HG02970 (cell line): ENCODE data around the gene DPP8.

Experiments
- ATAC-seq: cut with Tn5 transposase; IDR thresholded peaks from one replicate; pipeline ENCODE4 v1.9.1; 2021; ENCODE audit warnings: mild to moderate bottlenecking, moderate library complexity, moderate number of reproducible peaks; ENCODE audit not compliant: unreplicated experiment, low FRiP score

Gene DPP8

GRCh38 chr15:65434201-65434600 lies 83.3 kb downstream of the DPP8 start:
- ATAC-seq: no peak

DNA sequence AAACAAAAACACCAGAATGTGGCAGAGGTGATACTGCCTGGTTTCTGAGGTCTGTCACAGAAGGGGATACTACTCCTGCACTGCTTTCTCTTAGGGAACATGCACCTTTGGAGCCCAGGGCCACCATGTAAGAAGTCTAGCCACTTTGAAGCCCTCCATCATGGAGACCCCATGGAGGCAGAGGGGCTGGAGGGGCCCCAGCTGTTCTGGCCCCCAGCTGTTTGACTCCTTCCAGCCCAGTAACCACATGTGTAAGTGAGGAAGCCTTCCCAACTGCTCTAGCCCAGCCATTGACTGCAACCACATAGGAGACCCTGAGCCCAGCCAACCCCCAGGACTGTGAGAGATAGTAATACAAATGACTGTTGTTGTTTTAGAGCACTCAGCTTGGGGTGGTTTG lies 85.8 kb downstream of the DPP8 start:
- no peak for ATAC-seq

DNA sequence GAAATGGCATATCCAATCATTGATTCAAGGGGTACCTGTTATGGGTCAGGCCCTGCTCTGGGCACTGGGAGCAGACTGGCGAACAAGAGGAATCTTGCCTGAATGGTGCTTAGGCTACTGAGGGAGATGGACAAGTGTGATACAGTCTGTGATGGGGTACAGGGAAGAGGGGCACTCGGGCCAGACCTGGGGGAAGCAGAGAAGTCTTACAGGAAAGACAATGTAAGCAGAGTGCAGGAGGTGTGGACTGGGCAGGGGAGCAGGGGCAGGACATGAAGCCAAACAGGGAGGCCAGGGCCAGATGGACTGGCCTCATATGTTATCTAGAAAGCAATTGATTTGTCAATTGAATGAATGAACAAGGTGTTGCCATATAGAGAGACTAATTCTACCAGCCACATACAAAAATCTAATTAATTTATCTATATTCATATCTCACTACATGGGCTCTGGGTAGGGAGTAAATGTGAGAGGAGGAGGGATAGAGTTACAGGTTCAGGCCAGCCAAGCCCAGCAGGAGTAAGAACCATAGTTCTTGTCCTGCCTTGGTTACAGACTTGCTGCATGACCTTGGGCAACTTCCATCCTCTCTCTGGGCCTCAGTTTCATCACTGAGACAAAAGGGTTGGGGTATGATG lies 91.2 kb downstream of the DPP8 start:
- no peak for ATAC-seq

DNA sequence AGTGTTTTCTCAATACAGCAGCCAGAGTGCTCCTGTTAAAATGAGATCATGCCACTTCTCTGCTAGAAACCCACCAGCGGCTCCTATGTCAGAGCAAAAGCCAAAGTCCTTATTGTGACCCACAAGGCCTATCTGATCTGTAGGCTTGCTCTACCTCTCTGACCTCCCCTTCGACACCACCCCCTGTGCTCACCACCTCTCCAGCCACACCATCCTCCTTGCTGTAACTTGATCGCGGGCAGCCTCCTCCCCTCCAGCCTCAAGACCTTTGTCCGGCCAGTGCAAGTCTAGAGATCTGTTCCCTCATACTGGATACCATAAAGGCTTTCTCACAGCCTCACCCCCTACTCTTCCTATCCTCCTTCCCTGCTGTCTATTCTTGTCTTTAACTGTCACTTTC lies 92.8 kb downstream of the DPP8 start:
- no peak for ATAC-seq

GRCh38 chr15:65423976-65424679 lies 93.4 kb downstream of the DPP8 start:
- no peak for ATAC-seq

GRCh38 chr15:65423150-65423975 lies 94.1 kb downstream of the DPP8 start:
- ATAC-seq: no peak

DNA sequence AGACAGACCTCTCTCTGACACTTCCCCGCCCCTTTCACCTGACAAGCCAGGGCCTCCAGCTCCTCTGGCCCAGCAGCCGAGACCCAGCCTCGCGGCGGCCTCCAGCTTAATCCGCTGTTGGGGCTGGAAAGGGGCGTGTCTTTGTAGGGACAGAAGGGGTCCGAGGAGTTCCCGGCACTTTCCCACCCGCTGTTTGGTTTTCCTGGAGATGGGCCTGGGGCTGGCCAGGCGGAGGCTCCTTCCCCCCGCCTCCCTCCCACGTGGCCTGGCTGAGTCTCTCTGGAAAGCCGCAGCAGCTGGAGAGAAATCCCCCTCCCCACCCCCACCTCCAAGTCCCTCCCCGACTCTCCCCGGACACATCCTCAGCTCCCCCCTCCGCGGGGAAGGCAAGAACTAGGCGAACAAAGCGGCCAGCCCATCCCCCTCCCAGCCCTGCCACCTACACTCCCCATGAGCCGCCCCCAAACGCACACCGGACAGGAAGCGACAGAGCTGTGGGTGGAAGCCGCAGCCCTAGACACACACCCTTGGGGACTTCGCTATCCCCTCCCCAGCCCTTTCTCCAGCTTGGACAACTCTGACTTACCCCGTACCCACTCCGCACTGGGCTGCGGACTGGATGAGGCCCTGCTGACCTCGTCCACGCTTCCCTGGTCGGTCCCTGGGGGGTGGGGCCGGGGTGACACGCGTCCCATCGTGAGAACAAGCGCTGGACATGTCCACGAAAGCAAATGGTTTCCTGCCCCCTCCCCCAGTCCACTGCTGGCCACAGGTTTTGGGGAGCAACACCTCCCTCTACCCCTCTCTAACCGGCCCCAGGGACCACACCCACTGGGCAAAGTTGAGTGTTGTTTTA lies 95.9 kb downstream of the DPP8 start:
- ATAC-seq: no peak

GRCh38 chr15:65420975-65421359 lies 96.5 kb downstream of the DPP8 start:
- ATAC-seq: no peak

- ATAC-seq: no peak
These were observed 98.9 kb downstream of the DPP8 start for GRCh38 chr15:65418596-65418995.

GRCh38 chr15:65416845-65417416 lies 100.6 kb downstream of the DPP8 start:
- no peak for ATAC-seq

- ATAC-seq: no peak
These were observed 102.5 kb downstream of the DPP8 start for GRCh38 chr15:65414841-65415621.

- ATAC-seq: no peak
These were observed 103.7 kb downstream of the DPP8 start for GRCh38 chr15:65413760-65414144.

DNA sequence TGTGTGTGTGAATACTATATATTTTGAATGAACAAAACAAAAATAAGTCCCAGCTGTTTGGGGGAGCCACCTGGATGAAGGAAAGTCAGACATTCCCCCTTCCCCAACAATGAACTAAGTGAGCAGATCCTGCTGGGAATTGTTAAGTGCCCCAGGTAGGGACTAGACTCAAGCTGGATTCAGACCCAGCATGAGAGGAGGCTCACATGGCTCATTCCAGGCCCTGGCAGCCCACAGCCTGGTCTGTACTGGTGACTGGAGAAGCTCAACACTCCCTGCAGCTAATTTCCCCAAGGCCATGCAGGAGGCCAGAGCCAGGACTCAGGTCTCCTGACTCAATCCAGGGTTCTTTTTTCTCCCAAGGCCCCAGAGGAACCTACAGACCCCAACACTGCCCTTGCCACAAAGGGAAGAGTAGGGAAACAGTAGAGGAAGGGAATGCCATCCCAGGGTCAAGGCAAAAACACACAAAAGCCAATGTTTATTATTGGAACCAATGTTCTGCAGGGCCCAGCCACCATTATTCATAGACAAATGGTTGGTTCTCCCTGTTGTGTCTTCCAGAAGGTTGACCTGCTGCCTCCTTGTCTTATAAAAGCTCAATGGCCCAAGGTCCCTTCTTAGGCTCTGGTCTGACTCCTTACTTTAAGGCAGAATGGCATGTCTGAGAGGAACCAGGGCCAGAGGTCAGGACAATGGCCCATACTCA lies 104.3 kb downstream of the DPP8 start:
- no peak for ATAC-seq

GRCh38 chr15:65412556-65412955 lies 104.9 kb downstream of the DPP8 start:
- ATAC-seq: no peak

DNA sequence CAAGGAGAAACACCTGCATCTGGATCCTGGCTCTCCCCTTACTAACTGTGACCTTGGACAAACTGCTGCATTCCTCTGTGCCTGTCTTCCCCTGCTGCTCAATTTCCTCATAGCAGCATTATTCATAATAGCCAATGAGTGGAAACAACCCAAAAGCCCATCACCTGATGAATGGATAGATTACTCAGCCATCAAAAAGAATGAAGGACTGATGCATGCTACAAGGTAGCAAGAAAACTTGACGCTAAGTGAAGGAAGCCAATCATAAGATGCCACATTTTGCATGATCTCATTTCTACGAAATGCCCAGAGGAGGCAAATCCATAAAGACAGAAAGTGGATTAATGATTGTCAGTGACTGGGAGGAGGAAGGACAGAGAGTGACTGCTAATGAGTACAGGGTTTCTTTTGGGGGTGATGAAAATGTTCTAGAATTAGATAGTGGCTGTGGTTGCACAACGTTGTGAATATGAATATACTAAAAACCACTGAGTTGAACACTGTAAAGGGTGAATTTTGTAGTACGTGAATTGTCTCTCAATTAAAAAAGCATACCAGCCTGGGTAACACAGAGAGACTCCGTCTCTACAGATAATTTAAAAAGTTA lies 105.9 kb downstream of the DPP8 start:
- no peak for ATAC-seq

- ATAC-seq: no peak
These were observed 106.5 kb downstream of the DPP8 start for GRCh38 chr15:65410972-65411371.

DNA sequence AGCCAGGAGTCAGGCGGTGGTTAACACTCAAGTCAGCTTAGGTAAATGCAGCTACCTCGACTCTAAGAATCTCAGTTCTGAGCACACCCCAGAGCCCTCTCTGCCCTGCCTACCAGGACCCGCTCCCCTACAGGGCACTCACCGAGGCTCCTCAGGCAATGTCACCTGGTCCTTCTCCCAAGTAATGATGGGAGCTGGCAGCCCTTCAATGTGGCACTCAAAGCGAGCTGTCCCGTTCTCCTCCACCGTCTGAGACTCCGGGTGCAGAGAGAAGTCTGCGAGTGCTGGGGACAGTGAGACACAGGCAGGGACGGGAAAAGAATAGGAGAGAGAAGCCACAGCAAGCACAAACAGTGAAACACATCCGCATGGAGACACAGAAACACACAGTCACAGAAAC lies 107.5 kb downstream of the DPP8 start:
- ATAC-seq: no peak

DNA sequence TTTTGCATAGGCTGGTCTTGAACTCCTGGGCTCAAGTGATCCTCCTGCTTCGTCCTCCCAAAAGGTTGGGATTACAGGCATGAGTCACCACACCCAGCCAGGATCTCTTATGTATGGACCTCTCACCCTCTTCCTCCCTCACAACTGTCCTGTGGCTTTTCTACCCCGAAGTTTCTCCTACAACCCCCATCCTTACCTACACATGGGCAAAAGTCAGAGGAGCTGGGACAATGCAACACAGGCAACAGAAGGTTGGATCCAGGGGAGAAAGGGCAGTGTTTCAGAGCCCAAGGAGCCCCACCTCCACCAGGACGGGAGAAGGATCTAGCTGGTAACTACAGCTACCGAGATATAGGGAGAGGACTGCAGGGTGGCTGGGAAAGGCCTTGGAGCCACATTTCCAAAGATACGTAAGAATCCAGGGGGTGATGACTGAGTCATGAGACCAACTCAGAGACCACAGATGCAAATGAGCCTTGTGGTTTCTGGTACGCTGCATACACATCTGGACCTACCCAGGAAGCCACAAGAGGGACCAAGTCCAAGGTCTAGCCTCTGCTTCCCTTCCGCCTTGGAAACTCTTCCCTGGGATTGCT lies 108.4 kb downstream of the DPP8 start:
- no peak for ATAC-seq
